Raji (cell line): ENCODE results near the gene CCDC112.

Source experiments
- POLR2A ChIP-seq: IDR thresholded peaks from 2 replicates; pipeline ENCODE4 v1.6.1; 2011; ENCODE audit warnings: low read depth, low read length, control low read depth; ENCODE audit not compliant: insufficient read depth

Gene CCDC112

DNA sequence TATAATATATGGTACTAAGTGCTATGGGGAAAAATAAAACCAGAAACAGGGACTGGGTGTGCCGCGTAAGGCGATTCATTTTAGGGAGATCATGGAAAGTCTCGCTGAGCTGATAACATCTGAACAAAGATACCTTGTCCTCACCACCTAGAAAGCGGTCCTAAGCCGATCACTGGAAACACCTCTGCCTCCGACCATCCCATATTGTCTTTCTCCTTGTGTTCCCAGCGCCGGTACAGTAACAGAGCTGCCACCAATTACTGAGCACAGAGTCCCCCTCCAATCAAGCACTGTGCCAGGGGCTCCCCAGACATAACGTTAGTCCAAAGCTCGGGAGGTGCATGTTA is 704 bp downstream of the CCDC112 start:
- TF ChIP-seq POLR2A, result no peak

DNA sequence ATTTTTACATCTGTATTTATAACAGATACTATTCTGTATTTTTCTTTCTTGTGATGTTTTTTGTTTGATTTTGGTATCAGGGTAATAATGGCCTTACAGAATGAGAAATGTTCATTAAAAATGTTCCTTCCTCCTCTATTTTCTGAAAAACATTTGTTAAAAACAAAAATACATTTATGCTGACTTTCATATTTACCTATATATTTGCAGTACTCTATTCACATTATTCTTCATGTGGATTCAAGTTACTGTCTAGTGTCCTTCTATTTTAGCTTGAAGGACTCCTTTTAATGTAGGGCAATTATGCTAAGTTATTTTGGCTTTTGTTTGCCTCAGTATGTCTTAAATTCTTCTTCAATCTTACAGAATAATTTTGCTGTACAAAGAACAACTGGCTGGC is 5.1 kb downstream of the CCDC112 start:
- TF ChIP-seq POLR2A, result no peak

DNA sequence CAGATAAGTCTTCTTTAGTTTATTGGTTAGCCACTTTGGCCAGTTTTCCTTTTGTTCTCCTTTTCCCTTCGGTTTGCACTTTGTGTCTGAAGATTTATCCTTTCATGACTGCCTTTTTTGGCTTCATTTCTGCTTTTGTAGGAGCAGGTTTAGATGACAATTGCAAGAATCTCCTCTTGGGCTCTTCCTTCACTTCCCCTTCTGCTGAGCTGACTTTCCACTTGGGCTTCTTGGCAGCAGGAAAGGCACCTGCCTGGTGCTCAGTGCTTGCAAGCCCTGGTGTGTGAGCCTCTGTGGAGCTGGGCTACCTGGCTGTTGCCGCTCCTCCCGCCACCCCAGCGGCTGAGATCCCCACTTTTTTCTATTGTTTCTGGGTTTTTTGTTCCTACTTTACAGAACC is 7.3 kb downstream of the CCDC112 start:
- TF ChIP-seq POLR2A, result no peak

DNA sequence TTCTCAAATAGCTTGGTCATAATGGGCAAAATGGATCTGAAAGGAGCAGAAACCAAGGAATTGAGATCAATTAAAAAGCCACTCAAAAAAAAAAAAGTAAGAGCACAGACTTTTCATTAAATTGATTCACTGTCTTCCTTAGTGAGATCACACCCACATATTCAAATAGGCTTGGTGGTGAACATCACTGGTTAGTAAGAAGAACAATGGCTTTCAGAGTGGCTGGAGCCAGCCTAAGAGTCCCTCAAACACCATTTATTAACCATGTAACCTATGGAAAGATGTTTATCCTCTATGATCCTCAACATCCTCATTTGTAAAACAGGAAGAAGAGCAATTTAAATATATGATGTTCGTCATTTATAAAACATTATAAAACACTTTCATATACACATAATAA is 12.4 kb downstream of the CCDC112 start:
- TF ChIP-seq POLR2A, result no peak

DNA sequence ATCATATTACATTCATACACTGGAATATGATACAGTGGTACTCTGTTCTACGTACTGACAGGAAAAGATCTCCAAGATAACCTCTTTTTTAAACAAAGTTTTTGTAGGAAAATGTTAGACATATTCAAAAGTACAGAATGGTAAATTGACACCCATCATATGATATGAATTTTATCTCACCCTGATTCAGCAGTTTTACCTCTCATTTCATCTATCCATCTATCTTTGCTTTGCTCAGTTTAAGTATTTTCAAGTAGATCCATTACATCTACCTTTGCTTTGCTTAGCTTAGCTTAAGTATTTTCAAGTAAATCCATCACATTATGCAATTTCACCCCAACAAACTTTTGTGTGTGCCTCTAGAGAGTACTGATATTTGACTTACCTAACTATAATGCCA is 14.3 kb downstream of the CCDC112 start:
- TF ChIP-seq POLR2A, result no peak

DNA sequence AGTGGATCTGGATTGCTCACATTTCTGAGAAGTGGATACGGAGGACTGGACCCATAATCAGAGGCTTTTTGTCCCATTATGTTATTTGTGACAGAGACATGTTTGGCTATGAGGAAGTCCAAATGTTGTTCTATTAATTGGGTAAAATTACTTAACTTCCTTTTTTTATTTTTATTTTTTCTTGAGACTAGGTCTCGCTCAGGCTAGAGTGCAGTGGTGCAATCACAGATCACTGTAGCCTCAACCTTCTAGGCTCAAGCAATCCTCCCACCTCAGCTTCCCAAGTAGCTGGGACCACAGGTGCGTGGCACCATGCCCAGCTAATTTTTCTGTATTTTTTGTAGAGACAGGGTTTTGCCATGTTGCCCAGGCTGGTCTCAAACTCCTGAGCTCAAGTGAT is 21.9 kb downstream of the CCDC112 start:
- TF ChIP-seq POLR2A, result no peak

DNA sequence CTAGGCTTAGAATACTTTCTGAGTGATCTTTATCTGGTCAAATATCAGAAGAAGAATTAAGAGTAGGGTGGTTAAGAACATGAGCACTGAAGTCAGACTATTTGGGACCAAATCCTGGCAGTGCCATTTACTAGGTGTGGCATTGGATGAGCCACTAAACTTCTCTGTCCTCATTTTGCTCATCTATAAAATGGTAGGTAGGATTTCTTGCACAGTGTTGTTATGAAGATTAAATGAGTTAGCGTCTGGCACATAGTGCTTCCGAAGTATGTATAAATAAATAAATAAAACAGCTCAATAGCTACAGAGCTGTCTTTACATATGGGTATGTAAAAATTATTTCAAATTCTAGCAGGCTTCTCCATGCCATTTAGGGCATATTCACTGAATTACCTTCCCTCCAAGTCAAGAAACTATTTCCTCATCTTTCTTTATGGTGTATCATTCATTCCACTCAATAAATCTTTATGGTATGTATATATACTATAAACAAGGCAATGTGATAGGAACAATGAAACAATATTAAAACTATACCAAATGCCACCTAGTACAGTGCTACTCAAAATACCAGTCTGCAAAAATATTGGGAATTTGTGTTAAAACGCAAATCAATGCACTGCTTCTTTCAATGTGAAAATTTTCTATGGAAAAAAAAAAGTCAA is 24.0 kb downstream of the CCDC112 start:
- TF ChIP-seq POLR2A, result no peak

DNA sequence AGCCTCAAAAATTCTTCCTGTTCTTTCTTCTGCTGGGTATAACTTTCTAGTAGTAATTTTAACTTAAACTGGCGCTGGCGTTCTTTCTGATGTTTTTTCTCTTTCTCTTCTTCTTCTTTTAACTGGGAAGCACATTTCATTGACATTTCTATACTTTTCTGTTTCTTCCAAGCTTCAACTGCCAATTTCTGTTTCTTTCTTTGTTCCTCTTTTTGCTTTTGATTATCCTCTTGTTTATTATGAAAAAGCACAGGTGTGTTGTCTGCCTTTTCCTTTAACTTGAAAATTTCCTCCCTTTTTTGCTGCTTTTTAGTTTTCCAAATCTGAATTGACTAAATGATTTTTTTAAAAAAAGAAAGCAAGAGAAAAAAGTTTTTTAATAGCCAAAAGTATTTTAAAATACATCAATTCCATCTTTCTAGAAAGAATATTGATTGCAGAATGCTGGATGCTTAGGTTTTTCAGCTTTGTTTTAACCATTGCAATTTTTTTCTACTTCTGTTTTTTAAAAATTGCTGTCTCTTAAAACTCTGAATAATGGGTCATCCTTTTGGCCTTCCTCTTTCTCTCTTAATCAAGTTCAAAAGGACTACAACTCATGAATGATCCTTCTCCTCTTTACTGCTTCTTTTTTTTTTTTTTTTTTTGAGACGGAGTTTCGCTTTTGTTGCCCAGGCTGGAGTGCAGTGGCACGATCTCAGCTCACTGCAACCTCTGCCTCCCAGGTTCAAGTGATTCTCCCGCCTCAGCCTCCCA is 25.0 kb downstream of the CCDC112 start:
- TF ChIP-seq POLR2A, result no peak

DNA sequence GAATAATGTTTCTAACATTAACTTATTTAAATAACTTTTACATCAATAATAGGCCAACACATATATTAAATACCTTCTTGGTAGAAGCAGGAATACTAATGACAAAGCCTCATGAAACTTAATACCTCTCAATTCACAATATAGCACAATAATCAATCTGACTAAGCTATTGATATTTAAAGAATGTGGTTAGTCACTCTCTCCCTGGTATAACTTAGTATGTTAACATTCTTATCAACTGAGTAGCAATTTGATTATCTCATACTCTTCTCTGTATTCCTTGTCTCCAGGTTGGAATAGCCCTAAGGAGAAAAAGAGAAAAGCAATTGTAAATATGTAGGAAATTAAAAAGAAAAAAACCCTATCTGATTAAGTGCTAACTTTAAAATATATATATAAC is 28.8 kb downstream of the CCDC112 start:
- TF ChIP-seq POLR2A, result no peak

DNA sequence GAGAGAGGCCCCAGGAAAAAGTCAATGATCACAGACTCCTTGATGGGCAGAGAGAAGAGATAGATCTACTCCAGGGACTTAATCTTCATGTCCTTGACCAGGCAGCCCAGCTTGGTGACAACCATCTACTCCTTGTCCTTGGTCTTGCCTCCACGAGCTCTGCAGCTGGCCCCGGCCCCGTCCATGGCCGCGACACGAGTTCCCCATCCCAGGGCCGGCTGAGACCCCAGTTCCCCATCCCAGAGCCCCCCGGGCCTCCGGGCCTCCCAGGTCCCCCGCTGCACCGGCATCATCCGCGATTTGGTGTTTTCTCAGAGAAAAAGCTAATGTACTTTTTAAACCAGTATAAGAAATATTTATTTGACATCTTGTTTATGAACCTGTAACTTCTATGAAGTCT is 31.2 kb downstream of the CCDC112 start:
- TF ChIP-seq POLR2A, result no peak

DNA sequence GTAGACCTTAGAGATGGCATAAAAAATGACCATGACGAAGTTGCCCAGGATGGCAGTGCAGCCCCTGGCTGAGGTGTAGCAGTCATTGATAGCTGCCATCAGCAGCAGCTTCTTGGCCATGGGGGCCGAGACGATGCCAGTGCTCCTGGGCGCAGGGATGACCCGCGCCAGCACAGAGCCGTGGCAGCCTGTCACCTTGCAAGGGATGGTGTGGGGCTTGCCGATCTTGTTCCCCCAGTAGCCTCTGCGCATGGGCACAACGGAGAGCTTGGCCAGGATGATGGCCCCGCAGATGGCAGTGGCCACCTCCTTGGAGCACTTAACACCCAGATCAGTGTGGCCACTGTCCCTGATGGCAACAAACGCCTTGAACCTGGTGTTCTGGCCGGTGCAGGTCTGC is 31.7 kb downstream of the CCDC112 start:
- TF ChIP-seq POLR2A, result no peak

DNA sequence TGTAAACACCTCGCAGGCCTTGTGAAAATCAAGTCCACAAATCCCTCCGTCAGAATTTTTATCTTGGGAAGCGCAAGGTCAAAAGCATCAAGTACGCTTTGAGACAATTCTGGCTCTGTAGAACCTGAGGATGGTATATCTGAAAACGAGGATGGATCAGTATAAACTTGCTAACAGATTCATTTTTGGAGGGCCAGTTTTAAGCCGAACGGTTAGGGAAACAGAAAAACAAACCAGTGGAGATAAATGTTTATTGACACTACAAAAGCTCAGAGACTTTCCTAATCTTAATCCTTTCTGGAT is 33.4 kb downstream of the CCDC112 start:
- TF ChIP-seq POLR2A, result no peak

DNA sequence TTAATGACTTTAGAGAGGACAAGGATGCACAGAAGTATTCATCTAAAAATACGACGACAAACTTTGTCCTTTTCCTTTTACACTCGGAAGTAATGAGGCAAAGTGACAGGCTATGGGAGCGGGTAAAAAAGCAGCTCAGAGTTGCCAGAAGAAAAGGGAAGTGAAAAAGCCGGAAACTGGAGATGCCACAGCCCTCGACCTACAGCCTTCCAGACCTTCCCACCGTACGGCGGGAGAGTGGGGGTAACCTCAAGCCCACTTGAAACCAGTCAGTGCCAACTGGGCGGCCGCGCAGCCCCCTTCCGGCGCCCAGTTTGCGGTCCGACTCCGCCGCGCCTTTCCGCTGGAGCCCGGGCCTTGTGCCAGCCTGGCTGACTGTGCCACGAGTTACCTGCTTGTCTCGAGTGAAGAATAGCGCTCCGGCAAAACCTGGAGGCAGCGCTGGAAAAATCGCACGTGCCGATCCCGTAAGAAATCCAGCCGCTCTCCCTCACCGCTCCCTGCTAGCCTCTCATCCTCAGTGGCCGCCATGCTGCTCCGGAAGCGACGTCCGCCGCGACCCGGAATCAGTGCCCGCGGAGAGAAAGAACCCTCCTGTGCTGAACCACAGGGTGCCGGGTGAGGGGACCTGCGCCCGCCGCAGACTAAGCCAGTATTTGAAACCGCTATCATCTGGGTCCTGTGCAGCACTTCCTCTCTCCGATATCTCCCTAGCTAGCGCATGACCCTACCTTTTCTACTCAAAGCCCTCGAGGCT is 34.0 kb downstream of the CCDC112 start, which contains the start of gene PGGT1B:
Gene PGGT1B (minus strand): TSS at position 557 of the 757 bp plus-strand sequence. CDS start 26 bp downstream, at position 531.
- TF ChIP-seq POLR2A, result peak; percentile 44; the same call in 1 of the 2 replicates

DNA sequence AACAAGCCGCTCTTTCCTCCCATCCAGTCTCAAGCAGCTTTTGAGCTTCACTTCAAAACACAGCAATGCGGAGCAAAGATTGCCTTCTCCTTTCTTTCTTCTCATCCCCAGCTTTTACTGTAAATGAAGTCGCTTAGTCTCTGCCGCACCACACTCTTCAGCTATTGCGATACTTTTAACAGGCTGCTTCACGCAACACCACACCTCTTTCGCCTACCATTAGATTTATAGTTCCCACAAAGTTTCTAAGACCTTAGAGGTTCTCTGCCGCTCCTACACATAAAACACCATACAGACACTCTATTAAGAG is 34.5 kb downstream of the CCDC112 start:
- no peak for TF ChIP-seq POLR2A

DNA sequence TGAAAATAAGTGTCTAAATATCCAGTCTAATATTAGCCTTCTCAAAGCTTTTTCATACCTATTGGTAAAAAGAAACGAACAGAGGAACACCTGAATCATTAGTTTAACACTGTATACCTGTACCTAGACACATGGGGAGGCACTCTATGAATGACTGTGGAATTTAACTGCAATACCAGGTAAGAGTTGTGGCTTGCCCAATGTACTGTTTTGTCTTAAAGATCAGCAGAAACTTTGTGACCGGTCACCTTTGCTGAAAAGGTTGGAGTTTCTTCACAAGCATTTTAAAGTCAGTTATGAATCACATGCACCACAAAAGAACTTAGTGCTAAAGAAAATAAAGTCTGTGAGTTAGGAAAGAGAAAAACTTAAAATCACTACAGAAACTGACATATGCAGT is 36.2 kb downstream of the CCDC112 start:
- no peak for TF ChIP-seq POLR2A

DNA sequence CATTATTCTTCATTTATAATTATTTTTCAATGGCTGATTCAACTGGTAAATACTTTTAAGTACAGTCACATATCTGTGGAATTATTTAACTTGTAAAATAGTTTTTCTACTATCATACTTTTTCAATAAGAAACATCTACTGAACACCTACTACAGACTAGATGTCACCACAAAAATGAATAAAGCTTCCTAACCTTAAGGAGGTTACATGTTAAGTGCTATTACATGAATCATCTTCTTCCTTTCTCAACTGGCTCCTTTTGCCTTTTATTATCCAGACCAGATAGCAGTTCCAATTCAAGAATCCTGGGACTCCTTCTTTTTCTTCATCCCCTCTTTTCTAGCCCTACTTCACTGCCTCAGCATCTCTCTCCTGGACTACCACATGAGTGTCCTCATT is 38.5 kb downstream of the CCDC112 start:
- no peak for TF ChIP-seq POLR2A
